ENCODE results near the gene ARHGAP21.
"Not testable (repeated sequence)": the region's sequence is repeated elsewhere in the genome, so short reads cannot be mapped to it uniquely, and the experiment has no call there.

Gene ARHGAP21

GRCh38 chr10:24680647-24681524 lies 42.8 kb downstream of the ARHGAP21 start:
- DNase-seq = no peak

GRCh38 chr10:24678757-24679156 lies 44.9 kb downstream of the ARHGAP21 start:
- no peak for DNase-seq

GRCh38 chr10:24674892-24675632 lies 48.6 kb downstream of the ARHGAP21 start:
- no peak for DNase-seq

- DNase-seq = no peak
These were observed 52.6 kb downstream of the ARHGAP21 start for GRCh38 chr10:24670964-24671670.

DNA sequence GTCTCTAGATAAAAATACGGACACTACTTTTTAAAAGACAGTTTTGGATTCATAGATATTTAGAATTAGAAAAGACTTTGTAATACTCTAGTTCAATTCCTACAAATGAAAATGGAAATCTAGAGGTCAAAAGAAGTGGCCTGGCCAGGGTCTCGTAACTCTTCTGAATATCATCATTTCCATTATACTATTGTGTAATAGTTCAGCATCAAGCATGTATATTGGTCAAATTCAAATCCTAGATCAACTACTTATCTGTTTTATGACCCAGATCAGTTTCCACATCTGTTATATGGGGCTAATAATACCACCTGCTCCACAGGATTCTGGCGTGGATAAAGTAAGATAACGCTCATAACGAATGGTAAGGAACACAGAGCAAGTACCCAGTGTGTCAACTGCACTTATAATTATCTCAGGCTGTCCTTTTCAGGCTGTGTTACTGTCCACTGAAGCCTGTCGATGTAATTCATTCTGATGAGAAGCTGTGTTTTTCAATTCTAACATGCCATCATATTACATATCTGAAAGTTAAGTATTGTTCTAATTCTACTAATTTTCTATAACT lies 54.3 kb downstream of the ARHGAP21 start:
- DNase-seq = no peak

DNA sequence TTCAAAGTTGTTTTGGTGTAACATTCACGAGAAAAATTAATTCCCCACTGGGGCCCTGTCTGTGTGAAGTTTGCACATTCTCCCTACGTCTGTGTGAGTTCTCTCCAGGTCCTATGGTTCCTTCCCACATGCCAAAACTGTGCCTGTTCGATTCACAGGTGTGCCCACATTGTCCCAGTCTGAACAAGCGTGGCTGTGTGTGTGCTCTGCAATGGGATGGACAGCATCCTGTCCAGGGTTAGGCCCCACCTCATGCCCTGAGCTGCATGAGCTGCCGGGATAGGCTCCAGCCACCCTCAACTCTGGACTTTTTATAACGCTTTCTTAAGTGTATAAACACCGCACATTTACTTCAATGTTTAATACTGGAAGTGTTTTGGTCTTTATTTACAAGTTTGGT lies 55.4 kb downstream of the ARHGAP21 start:
- no peak for DNase-seq

DNA sequence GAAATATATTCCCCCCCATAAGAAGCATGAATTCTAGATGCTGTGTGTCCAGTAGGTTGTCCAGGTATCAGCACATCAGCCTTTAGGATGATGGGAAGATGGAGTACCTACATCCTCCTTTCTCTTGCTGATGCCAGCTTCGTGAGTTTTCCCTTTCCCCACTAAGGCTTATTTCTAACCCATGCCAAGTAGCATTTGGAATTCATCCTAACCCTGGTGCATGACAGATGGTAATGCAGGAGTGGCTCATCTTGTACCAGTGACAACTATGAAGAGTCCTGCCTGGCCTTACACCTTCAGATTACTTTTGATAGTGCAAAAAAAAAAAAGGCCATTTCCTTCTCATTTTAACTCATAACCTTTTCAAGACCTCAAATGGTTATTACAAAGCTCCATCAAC lies 58.7 kb downstream of the ARHGAP21 start:
- DNase-seq = no peak

DNA sequence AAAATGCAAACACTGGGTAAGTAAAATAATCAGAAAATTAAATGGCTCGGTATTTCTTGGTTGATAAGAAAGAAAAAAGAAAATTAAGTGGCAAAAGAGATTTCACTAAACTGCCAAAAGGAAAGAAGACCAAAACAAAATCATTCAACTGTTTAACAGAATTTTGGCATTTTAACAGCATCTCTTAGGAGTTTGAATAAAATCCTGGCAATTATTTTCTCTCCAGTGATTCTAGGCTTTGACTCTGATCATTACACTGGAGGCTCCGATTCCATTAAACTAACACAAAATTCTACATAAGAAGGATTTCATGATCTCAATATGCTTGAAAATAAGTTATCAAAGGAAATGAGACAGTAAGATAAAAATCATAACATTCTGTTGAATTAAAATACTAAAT lies 62.3 kb downstream of the ARHGAP21 start:
- DNase-seq = no peak

DNA sequence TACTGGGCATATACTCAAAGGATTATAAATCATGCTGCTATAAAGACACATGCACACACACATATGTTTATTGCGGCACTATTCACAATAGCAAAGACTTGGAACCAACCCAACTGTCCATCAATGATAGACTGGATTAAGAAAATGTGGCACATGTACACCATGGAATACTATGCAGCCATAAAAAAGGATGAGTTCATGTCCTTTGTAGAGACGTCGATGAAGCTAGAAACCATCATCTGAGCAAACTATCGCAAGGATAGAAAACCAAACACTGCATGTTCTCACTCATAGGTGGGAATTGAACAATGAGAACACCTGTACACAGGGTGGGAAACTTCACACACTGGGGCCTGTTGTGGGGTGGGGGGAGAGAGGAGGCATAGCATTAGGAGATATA lies 65.4 kb downstream of the ARHGAP21 start:
- not testable (repeated sequence) for DNase-seq

DNA sequence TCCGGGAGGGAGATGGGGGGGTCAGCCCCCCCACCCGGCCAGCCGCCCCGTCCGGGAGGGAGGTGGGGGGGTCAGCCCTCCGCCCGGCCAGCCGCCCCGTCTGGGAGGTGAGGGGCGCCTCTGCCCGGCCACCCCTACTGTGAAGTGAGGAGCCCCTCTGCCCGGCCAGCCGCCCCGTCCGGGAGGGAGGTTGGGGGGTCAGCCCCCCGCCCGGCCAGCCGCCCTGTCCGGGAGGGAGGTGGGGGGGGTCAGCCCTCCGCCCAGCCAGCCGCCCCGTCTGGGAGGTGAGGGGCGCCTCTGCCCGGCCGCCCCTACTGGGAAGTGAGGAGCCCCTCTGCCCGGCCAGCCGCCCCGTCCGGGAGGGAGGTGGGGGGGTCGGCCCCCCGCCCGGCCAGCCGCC lies 67.4 kb downstream of the ARHGAP21 start:
- not testable (repeated sequence) for DNase-seq

DNA sequence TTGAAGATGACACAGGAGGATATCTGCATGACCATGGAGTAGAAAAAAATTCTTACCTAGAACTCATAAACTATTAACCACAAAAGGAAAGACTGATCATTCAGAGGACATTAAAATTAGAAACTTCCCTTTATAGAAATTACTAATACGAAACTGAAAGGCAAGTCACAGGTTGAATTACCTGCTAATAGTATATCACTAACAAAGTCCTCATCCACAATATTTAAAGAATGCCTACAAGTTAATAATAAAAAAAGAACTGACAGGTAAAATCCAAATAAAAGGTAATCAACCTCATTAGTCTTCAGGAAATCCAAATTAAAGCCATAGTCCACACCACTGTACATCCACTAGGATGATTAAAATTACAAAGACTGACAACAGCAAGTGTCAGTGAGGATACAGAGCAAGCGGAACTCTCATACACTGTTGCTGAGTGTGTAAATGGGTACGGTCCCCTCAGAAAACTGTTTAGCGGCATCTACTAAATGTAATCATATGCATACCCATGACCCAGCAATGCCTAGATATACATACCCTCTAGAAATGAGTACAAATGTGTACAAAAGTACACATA lies 71.2 kb downstream of the ARHGAP21 start:
- no peak for DNase-seq

DNA sequence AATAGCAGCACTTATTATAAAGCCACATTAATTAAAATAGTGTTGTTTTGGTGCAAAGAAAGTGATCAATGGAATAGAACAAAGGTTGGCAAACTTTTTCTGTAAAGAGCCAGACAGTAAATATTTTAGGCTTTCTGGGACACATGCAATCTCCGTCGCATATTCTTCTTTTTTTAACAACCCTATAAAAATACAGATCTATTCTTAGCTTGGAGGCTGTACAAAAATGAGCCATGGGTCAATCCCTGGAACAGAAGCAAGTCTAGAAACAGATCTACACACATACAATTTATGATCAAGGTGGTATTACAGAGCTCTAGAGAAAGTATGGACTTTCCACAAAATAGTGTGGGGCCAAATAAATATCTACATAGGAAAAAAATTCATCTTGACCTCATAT lies 71.8 kb downstream of the ARHGAP21 start:
- DNase-seq = no peak

GRCh38 chr10:24650669-24651391 lies 72.9 kb downstream of the ARHGAP21 start:
- no peak for DNase-seq

GRCh38 chr10:24645784-24646183 lies 77.9 kb downstream of the ARHGAP21 start:
- DNase-seq = no peak

- DNase-seq = no peak
These were observed 78.7 kb downstream of the ARHGAP21 start for GRCh38 chr10:24645022-24645421.

GRCh38 chr10:24643679-24644209 lies 79.9 kb downstream of the ARHGAP21 start:
- no peak for DNase-seq

GRCh38 chr10:24642921-24643678 lies 80.6 kb downstream of the ARHGAP21 start:
- peak; percentile 3 for DNase-seq

GRCh38 chr10:24639124-24639523 lies 84.6 kb downstream of the ARHGAP21 start:
- no peak for DNase-seq

GRCh38 chr10:24625778-24626177 lies 97.9 kb downstream of the ARHGAP21 start:
- no peak for DNase-seq

DNA sequence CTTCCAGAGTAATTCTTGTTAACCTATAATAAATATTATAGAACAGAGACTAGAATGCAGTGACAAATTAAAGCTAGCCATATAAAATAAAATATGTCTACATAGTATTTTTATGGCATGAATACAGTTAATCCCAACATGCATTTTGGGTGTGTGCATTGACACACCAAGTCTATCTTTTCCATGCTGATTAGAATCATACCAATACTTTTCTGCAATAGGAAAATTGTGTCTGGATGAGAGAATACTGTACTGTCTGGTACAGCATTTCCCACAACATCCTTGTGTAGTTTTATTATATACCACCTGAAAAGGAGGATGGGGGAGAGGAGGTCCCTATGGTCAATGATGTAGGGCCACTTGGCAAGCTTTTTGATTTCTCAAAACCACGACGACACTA lies 100.3 kb downstream of the ARHGAP21 start:
- no peak for DNase-seq

DNA sequence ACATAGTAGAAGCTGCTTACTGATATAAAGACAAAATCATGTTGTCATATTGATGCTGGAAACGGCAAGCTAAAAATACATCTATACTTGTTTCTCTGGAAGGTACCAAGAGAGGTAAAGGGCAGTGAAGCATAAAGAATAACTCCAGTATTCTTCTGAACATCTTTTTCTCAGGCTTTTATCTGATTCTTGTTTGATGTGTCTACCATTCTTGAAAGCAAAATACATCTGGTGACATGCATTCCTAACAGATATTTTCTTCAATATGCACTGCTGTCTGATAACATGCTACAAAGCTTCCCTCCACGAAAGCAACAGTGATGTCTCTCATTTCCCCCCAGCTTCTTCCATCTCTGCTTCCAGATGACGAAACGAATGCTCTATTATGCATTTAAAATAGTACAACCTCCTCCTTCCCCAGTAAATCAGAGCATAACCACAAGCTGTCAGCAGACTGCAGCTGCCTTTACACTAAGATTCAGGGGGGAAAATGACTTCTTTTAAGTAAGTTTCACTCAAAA lies 100.8 kb downstream of the ARHGAP21 start:
- no peak for DNase-seq
